ENCODE data around the gene MSANTD2. TPM values are rescaled to one million over a fixed set of nuclear protein-coding genes. Genes with fewer than 3 reads are reported as not detected.

Gene MSANTD2
- total RNA-seq, 1 experiment from 2014 or later: 15.3 TPM

GRCh38 chr11:124745270-124745834 lies 54.9 kb downstream of the MSANTD2 start:
- peak overlapping the region; percentile 83 for H3K4me3 Mint-ChIP-seq (ENCODE audit: unreplicated experiment)
- CTCF ChIA-PET: interaction anchor here (1.1 to 6.6 kb wide), 7 partner anchors 17 to 83 kb away, joined by 3 to 72 read pairs (median 6); partner anchors contain the start of genes ESAM, SIAE and SPA17
- DNase-seq (ENCODE audit: unreplicated experiment): no peak
- POLR2A ChIA-PET: interaction anchor here (0.6 kb wide), 1 partner anchor 88 kb away, joined by 4 read pairs; no protein-coding TSS in a partner anchor
- no peak overlapping the region for H3K27ac Mint-ChIP-seq (ENCODE audit: low read depth, unreplicated experiment)
- intact Hi-C loops (cut with micrococcal nuclease): loop anchor here (5.0 to 10.0 kb wide), 2 partner anchors 49 to 73 kb away; partner anchors contain the start of genes SIAE and SPA17
- peaks cover 6% of the 10 kb centered on the region for H3K4me1 Mint-ChIP-seq (ENCODE audit: insufficient read depth, unreplicated experiment)
- no TSS peak for BruUV-seq (replicated peaks)
- H3K27me3 Mint-ChIP-seq (ENCODE audit: insufficient read depth, unreplicated experiment): no peaks in the 10 kb centered on the region
- no peak for TF ChIP-seq CTCF (IDR thresholded peaks at IDR 0.05; ENCODE audit: unreplicated experiment)
- H3K36me3 Mint-ChIP-seq (ENCODE audit: insufficient read depth, unreplicated experiment): no peaks in the 10 kb centered on the region
- H3K9me3 Mint-ChIP-seq (ENCODE audit: unreplicated experiment): no peaks in the 10 kb centered on the region

GRCh38 chr11:124743050-124743449 lies 57.2 kb downstream of the MSANTD2 start:
- H3K27ac Mint-ChIP-seq (ENCODE audit: low read depth, unreplicated experiment): no peak overlapping the region
- H3K27me3 Mint-ChIP-seq (ENCODE audit: insufficient read depth, unreplicated experiment): no peaks in the 10 kb centered on the region
- ChIA-PET CTCF (interaction anchor here (0.7 to 6.6 kb wide), 2 partner anchors 19 to 99 kb away, joined by 3 to 72 read pairs; partner anchors contain the start of gene ESAM), POLR2A (interaction anchor here (1.5 kb wide), 1 partner anchor 56 kb away, joined by 3 read pairs; no protein-coding TSS in a partner anchor)
- DNase-seq (ENCODE audit: unreplicated experiment): no peak
- H3K36me3 Mint-ChIP-seq (ENCODE audit: insufficient read depth, unreplicated experiment): no peaks in the 10 kb centered on the region
- no peak for TF ChIP-seq CTCF (IDR thresholded peaks at IDR 0.05; ENCODE audit: unreplicated experiment)
- H3K4me3 Mint-ChIP-seq (ENCODE audit: unreplicated experiment): no peak overlapping the region
- H3K4me1 Mint-ChIP-seq (ENCODE audit: insufficient read depth, unreplicated experiment): peaks cover 6% of the 10 kb centered on the region
- intact Hi-C loops (cut with micrococcal nuclease): loop anchor here (10.0 kb wide), 1 partner anchor 52 kb away; no protein-coding TSS in a partner anchor
- no peaks in the 10 kb centered on the region for H3K9me3 Mint-ChIP-seq (ENCODE audit: unreplicated experiment)
- no TSS peak for BruUV-seq (replicated peaks)

GRCh38 chr11:124742555-124742954 lies 57.7 kb downstream of the MSANTD2 start:
- peaks cover 6% of the 10 kb centered on the region for H3K4me1 Mint-ChIP-seq (ENCODE audit: insufficient read depth, unreplicated experiment)
- no peak for TF ChIP-seq CTCF (IDR thresholded peaks at IDR 0.05; ENCODE audit: unreplicated experiment)
- no peaks in the 10 kb centered on the region for H3K27me3 Mint-ChIP-seq (ENCODE audit: insufficient read depth, unreplicated experiment)
- no peak overlapping the region for H3K27ac Mint-ChIP-seq (ENCODE audit: low read depth, unreplicated experiment)
- DNase-seq (ENCODE audit: unreplicated experiment): no peak
- no TSS peak for BruUV-seq (replicated peaks)
- no peak overlapping the region for H3K4me3 Mint-ChIP-seq (ENCODE audit: unreplicated experiment)
- H3K9me3 Mint-ChIP-seq (ENCODE audit: unreplicated experiment): no peaks in the 10 kb centered on the region
- ChIA-PET CTCF (interaction anchor here (0.5 to 0.8 kb wide), 2 partner anchors 21 to 125 kb away, joined by 4 read pairs; no protein-coding TSS in a partner anchor), POLR2A (interaction anchor here (1.5 kb wide), 1 partner anchor 56 kb away, joined by 3 read pairs; no protein-coding TSS in a partner anchor)
- H3K36me3 Mint-ChIP-seq (ENCODE audit: insufficient read depth, unreplicated experiment): no peaks in the 10 kb centered on the region
- intact Hi-C loops (cut with micrococcal nuclease): loop anchor here (10.0 kb wide), 1 partner anchor 52 kb away; no protein-coding TSS in a partner anchor

GRCh38 chr11:124740277-124740882 lies 59.8 kb downstream of the MSANTD2 start:
- peaks cover 11% of the 10 kb centered on the region for H3K27me3 Mint-ChIP-seq (ENCODE audit: insufficient read depth, unreplicated experiment)
- H3K9me3 Mint-ChIP-seq (ENCODE audit: unreplicated experiment): no peaks in the 10 kb centered on the region
- BruUV-seq (replicated peaks): no TSS peak
- ChIA-PET POLR2A (interaction anchor here (0.6 to 1.7 kb wide), 2 partner anchors 11 to 59 kb away, joined by 3 to 5 read pairs; no protein-coding TSS in a partner anchor), CTCF (interaction anchor here (0.5 to 1.2 kb wide), 6 partner anchors 9 to 71 kb away, joined by 3 to 5 read pairs (median 4); no protein-coding TSS in a partner anchor)
- H3K4me3 Mint-ChIP-seq (ENCODE audit: unreplicated experiment): peak overlapping the region; percentile 64
- H3K36me3 Mint-ChIP-seq (ENCODE audit: insufficient read depth, unreplicated experiment): no peaks in the 10 kb centered on the region
- no peaks in the 10 kb centered on the region for H3K4me1 Mint-ChIP-seq (ENCODE audit: insufficient read depth, unreplicated experiment)
- peak; percentile 36 for TF ChIP-seq CTCF (IDR thresholded peaks at IDR 0.05; ENCODE audit: unreplicated experiment)
- no peak overlapping the region for H3K27ac Mint-ChIP-seq (ENCODE audit: low read depth, unreplicated experiment)
- intact Hi-C loops (cut with micrococcal nuclease): loop anchor here (10.0 kb wide), 1 partner anchor 54 kb away; no protein-coding TSS in a partner anchor
- peak; percentile 36 for DNase-seq (ENCODE audit: unreplicated experiment)
